AG08396 (cell line): ENCODE data around the gene VOPP1.
"Not testable (repeated sequence)": the region's sequence is repeated elsewhere in the genome, so short reads cannot be mapped to it uniquely, and the experiment has no call there.

Experiments used
- DNase-seq: peaks from one replicate; pipeline ENCODE4 v3.0.0; 2012; ENCODE audit warnings: low spot score, mixed read lengths

VOPP1 gene, protein sequence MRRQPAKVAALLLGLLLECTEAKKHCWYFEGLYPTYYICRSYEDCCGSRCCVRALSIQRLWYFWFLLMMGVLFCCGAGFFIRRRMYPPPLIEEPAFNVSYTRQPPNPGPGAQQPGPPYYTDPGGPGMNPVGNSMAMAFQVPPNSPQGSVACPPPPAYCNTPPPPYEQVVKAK

DNA sequence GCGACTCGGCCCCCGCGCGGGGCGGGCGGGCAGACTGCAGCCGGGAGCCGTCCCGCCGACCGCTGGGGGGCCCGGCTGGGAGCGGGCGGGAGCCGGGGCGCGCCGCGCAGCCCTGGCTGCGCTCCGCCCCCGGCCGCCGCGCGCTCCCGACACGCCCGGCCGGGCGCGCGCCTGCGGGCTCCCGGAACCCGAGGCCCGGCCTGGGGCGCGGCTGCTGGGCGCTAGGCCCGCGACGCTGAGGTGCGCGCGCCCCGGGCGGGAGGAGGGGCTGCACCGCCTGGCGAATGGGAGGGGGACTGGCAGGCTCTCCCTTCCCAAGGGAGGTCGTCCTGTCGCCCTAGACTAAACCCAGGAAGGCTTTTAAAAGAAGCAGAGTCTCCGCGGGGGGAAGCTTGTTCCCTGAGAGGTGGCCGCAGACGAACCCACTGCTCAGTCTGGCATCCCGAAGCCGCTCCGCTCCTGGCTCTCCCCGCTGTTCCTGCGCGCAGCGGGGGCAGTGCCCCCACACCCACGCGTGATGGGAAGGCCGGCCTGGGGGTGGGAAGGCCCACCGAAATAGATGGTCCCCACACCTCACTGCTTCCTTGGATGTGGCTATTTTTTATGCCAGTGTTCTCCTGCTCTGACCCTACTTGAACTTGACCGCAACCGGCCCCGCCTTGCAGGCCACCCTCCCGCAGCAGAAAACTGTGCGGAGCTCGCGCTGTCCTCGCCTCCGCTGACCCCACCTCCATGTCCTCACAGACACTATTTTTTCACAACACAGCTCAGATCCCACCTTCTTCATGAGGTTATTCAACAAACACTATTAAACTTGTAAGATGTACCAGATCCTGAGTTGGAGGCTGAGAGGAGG, at the start of gene VOPP1:
Gene VOPP1, minus strand, starts transcription at position 125 of the 856 bp plus-strand sequence. CDS start 178 bp downstream, outside the sequence.
- peak; percentile 95 for DNase-seq

DNA sequence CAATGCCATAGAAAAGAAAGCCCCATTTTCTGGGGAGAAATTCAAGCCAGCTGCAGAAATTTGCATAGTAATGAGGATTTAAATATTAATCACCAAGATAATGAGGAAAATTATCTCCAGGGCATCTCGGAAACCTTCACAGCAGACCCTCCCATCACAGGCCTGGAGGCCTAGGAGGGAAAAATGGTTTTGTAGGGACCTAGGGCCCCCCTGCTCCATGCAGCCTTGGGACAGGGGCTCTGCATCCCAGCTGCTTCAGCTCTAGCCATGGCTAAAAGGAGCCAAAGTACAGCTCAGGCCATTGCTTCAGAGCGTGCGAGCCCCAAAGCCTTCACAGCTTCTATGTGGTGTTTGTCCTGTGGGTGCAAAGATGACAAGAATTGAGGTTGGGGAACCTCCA, 46.6 kb upstream of the VOPP1 start:
- no peak for DNase-seq

DNA sequence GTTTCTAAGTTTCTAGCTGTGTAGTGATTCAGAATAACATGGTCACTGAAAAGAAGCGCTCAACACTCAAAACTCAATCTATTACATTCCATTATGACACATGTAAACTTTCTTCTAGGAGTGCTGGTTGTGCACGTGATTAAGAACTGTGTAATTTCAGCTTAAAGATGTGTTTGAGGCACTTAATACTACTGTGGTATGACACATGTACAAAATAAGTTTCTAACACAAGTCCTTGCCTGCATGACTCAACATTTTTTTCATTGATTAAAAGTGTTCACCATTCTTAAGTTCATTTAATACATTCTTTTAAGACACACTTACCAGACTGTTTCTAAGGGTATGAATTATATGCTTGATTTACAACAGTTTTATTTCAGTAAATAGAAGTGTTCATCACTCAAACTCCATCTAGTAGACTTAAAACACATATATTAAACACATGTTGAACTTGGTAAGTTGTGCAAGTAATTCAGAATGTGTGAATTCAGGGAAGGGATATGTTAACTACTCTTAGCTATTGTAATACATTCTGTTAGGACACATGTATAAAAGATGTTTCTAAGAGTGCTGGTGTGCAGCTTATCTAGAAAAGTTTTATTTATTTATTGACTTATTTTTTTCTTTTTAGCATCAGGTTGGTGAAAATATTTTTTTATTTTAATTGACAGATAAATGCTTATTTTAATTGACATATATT, 42.2 kb upstream of the VOPP1 start:
- DNase-seq = not testable (repeated sequence)

DNA sequence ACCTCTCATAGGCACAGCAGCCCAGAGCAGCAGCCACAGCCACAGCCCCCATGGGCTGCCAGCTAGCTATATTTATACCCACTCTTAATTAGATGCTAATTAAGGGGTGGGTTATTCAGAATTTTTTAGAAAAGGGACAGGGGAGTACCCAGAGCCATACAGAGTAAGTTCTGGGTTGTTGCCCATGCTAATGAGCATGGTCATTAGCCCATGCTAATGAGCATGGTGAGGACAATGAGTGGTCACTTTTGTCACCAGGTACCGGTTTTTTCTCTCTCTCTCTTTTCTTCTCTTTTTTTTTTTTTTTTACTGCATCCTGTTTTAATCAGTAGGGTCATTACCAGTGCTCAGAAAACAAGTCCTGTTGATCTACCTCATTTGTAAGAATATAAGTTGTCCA, 37.4 kb upstream of the VOPP1 start:
- not testable (repeated sequence) for DNase-seq

DNA sequence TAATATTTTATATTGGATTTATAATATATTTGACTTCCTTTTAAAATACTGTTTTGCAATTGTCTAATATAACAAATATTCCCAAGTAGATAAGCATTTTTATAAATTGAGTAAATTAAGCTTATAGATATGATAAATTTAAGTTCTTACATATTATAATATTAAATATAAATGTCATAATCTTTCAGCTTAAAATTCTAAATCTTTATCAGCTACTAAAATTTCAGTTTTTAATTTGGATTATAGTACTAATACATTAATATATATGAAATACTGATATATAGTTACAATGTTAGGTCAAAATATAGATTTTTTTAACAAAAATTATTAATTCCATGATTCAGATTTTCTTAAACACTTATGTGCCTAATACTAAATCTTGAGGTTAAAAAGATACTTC, 33.4 kb upstream of the VOPP1 start:
- not testable (repeated sequence) for DNase-seq

DNA sequence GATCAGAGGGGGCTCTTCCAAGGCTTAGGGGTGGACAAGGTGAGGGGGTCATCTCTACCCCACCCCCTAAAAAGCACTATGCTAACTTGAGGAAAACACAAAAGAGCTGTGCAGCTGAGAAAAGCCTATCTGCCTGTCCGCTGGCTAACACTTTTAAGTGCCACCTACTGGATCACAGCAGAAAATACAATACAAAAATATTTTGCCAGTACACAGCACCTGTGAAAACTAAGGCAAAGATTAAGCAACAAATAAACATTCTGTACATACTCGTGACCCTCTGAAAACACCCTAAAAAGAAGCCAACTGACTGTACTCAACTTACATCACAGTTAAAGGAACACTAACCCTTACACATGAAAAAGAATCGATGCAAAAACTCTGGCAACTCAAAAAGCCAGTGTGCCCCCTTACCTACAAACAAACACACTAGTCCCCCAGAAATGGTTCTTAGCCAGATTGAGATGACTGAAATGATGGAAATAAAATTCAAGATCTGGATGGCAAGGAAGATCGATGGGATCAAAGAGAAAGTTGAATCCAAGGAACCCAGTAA, 25.7 kb upstream of the VOPP1 start:
- DNase-seq = not testable (repeated sequence)

DNA sequence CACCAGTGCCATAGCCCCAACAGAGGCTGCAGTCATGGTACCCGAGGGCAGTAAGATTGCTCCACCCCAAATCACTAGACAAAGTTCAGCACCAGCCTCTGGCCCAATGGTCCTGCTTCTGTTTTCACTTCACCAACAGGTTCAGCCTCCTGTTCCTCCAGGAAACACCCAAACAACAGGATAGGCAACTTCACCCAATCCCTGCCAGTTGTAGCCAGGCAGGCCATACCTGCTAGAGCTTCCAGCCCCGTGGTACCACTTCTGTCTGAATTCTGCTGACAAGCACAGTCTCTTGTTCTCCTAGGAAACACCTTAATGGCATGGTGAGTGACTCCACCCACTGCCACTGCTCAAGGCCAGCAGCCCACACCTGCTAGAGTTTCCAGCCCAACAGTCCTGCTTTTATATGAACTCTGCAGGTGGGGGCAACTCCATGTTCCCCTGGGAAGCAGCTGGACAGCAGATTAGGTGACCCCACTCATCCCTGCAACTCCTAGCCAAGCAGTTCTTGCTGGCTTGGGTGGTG, 25.0 kb upstream of the VOPP1 start:
- not testable (repeated sequence) for DNase-seq

DNA sequence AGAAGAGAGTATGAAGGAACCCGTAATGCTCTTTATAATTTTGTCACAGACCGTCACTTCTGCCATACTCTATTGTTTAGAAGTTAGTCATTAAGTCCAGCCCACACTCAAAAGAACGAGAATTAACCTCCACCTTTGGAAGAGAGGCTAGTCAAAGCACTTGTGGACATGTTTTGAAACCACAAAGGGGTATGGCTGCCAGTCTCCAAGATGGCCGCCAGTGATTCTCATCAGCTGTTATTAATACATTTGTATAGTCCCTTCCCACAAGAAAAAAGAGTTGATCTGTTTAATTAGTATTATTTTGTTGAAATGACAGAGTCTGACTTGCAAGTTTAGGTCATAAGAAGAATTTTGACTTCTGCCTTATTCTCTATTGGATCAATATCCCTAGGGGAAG, 23.2 kb upstream of the VOPP1 start:
- DNase-seq = no peak

DNA sequence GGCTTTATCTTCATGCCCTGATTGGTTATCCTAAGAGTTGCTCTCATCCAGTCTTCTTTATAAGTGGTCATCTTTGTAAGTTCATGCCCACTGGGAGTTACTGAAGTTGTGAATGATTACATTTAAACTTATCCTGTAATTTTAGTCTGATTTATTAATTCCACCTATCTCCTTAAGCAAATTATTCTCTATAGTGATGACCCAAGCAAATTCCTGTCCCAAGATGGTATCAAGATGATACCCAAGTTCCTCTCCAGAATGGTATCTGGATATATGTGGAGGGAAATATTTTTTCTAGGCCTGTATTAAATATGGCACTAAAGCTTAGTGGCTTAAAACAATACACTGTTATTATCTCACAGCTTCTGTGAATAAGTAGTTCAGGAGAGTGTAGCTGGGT, 22.6 kb upstream of the VOPP1 start:
- DNase-seq = no peak

DNA sequence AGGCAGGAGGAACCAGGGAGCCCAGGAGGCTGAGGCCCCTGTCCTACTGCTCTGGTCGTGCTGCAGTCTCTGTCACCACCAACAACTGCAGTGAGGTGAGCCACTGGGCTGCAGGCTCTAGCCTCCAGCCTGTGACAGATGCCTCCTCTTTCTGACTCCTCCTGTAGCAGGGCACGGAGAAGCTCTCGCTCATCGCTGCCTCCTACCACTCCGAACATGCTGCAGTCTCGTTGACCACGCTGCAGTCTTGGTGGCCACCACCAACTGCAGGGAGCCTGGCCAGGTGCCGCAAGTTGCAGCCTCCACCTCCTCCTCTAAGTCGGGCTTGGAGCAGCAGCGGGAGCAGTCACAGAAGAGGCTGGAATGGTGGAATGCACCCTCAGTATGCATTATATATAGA, 22.1 kb upstream of the VOPP1 start:
- DNase-seq = no peak

DNA sequence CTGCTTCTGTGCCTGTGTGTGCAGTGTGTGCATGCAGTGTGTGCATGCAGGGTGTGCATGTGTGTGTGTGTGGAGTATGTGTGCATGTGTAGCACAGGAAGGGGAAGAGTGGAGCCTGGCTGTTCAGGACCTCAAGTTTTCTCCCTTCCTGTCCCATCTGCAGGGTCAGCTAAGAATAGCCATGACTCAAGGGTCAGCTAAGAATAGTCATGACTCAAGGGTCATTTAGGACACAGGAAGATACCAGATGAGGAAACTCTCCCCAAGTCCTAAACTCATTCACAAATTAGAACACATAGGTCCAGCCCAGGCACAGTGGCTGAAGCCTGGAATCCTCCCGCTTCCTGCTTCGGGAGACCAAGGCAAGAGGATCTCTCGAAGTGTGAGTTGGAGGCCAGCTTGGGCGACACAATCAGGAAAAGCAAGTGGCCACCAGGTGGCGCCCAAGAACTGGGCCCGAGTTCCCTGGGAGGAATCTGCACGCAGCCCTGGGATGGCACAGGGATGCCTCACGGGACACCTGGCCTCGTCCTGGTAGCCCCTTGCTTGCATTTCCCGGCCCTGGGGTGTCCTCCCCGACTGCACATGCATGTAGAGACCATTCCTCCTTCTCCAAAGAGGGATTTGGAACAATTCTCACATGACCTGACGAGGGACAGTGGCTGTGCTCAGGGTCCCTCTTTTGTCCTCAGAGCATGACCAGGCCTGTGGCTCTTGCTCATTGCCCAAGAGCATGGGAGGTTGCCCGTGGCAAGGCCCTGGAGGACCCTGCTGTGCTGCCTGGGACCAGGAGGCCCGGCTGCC, 21.4 kb upstream of the VOPP1 start:
- DNase-seq = peak; percentile 55

DNA sequence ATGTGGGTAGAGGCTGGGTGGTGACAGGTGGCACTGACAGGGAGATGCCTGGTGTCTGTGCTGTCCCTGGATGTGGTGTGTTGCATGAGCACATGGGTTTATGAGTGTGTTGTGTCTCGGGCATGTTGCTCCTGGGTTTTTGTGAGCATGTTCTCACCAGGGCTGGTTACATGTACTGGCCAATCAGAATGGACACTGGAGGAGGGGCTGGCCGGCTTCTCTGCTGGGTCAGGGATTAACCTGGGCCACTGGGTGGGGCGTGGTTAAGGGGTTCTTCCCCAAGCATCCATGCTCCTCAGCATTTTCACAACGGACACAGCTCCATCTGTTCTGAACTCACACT, 20.8 kb upstream of the VOPP1 start:
- DNase-seq = no peak

DNA sequence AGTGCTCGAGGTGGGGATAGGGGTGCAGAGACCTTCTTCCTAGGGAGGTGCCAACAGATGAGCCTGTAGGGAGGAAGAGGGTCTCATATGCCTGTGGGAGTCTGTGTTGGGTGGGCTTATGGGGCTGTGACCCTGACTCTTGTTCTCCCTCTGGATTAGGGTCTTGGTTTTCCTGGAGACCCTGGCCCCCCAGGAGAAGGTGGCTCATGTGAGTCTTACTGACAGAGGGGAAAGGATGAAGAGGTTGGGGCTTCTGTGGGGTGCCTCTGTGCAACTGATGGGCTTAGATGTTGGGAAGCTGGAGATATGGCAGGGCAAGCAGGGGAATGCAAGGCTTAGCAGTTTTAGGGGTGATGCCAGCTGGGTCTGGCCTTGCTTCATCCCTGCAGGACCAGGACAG, 20.2 kb upstream of the VOPP1 start:
- DNase-seq = no peak

DNA sequence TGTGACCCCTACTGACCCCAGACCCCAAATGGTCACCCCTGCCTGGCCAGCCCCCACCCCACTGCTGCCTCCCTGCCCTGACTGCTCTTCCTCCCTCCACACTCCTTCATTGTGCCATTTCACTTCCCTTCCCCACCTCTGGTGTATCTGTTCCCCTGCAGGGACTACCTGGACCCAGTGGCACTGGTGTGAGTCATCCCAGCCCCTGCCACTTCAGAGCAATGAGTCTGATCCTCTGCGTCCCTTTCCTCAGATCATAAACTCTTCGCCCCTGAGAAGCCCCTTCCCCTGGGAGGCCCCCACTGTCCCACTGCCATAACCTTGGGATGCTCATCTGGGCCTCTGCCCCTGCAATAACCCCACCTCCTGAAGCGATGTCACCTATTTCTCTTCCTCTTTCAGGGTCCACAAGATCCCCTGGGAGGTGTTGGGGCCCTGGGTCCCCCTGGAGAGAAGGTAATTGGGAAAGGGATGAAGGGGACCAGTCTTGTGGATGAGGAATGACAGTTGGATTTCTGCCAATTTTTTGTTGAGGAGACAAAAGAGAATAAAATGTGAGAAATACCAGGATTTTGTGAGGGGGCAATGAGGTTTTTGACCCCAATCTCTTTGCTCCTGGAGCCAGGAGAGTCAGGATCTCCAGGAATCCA, 19.1 kb upstream of the VOPP1 start:
- no peak for DNase-seq

DNA sequence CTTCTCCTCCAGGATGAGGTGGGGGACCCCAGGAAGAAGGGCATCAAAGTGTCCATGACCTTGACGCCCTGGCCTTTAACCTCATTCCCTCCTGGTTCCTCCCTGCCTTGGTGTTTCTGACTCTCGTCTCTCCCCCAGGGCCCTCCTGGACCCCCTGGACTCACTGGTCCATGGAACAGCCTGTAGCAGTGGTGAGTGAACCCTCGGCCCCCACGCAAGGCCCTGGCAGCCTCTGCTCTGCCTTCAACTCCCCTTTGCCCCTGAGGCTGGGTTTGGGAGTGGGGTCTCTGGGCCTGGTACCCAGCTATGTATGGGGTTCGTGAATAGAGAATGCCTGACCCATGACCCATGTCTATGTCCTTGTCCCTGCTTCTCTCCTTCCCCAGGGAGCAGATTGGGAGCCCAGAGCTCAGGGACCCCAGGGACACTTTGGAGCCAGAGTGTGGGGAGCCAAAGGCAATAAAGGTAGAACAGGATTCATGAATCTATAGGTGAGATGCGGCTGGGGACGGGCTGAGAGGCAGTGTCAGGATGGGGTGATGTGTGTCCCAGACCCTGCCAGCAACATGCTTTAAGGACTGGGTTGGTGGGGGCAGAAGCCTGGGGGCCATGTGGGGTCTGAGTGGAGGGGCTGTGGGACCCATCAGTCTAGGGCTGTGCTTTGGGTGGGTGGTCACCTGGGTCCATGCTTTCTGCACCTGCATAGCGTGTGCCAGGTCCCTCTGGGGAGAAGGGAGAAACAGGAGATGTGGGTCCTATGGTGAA, 18.4 kb upstream of the VOPP1 start:
- DNase-seq = no peak

DNA sequence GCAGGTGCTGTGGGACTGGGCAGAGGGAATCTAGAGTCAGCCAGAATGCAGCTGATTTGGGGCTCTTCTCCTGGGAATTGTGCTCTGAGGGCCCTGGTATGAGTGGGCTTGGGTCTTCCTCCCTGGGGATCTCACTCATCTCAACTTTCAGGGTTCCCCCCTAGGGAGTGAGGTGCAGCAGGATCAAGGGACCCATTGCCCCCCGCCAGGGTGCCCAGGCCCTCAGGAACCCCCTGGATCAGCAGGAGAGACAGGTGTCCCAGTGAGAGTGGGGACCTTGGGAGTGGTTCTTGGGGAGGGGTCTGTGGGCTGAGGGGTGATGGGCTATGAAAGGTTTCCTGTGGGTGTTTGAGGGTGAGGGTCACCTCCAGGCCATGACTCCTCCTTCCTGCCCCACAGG, 17.6 kb upstream of the VOPP1 start:
- no peak for DNase-seq

DNA sequence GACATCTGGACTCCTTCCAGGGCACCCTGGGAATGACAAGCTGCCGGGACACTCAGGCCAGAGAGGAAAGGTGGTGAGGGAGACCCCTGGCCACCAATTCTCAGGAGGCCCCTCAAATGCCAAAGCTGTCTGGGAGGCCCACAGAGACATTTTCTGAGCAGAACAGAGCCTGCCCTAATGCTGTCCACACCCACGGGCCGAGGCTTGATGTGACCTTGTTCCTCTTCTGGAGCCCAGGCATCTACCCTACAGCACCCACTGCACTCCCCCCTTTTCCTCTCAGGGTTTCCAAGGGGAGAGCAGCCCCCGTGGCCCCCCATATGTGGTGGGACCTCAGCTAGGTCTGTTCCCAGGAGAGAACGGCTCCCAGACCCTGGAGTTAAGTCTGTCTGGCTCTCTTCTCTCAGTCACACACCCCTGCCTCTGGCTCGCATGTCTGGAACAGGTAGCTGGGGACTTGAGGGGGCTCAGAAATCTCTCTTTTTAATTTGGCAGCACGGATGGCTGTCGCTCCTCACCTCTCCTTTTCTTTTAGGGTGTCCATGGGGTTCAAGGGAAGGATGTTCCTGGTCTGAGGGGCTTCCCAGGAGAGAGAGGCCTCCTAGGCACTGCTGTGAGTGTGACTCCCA, 16.8 kb upstream of the VOPP1 start:
- no peak for DNase-seq

DNA sequence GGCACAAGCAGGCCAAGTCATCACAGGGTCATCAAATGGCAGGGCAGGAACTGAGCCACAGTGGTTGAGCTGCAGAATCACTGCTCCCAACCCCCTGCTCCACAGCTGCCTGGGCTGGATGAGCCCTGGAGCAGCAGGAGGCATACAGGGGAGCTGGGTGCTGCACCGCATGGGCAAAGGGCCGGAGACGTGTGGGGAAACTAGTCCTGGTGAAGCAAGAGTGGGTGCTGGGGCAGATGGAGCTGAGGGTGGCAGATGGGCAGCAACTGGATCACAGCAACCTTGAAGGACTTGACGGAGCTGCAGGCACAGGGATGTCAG, 16.0 kb upstream of the VOPP1 start:
- no peak for DNase-seq

DNA sequence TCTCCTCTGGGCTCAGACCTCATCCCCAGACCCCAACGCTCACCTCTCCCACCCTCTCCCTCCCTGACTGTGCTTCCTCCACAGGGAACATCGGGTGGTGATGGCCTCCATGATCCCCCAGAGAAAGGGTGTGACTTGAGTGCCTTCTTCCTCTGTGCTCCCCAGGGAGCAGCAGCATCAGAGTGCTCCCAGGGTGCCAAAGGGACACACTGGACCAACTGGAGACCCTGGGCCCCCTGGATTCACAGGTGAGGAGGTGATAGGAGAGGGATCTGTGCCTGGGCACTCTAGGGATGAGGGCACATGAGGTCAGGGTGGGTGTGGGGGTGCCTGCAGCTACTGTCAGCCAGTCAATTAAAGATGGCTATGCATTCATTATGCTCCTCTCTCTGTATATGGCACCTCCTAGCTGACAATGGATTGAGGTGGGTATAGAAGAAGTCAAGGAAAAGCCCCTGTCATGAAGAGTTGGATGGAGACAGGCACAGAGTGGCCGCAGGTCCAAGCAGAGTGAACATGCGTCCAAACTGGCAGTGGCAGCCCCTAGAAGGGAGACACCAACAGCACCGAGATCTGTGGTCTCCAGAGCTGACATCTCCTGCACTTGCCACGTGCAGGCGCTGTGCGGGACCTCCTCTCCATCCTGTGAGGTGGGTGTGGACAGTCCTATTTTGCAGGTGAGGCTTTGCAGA, 15.5 kb upstream of the VOPP1 start:
- no peak for DNase-seq

DNA sequence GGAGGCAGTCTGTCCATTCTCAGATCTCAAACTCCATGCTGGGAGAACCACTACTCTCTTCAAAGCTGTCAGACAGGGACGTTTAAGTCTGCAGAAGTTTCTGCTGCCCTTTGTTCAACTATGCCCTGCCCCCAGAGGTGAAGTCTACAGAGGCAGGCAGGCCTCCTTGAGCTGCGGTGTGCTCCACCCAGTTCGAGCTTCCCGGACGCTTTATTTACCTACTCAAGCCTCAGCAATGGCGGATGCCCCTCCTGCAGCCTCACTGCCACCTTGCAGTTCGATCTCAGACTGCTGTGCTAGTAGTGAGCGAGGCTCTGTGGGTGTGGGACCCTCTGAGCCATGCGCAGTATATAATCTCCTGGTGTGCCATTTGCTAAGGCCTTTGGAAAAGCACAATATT, 10.4 kb upstream of the VOPP1 start:
- not testable (repeated sequence) for DNase-seq
